NCI-H748 (cell line): ENCODE data around the gene ABCG1.

Experiments
- DNase-seq: peaks from one replicate; lab custom pipeline; 2025; ENCODE audit not compliant: unreplicated experiment; lab: John Stamatoyannopoulos, UW

ABCG1 gene

DNA sequence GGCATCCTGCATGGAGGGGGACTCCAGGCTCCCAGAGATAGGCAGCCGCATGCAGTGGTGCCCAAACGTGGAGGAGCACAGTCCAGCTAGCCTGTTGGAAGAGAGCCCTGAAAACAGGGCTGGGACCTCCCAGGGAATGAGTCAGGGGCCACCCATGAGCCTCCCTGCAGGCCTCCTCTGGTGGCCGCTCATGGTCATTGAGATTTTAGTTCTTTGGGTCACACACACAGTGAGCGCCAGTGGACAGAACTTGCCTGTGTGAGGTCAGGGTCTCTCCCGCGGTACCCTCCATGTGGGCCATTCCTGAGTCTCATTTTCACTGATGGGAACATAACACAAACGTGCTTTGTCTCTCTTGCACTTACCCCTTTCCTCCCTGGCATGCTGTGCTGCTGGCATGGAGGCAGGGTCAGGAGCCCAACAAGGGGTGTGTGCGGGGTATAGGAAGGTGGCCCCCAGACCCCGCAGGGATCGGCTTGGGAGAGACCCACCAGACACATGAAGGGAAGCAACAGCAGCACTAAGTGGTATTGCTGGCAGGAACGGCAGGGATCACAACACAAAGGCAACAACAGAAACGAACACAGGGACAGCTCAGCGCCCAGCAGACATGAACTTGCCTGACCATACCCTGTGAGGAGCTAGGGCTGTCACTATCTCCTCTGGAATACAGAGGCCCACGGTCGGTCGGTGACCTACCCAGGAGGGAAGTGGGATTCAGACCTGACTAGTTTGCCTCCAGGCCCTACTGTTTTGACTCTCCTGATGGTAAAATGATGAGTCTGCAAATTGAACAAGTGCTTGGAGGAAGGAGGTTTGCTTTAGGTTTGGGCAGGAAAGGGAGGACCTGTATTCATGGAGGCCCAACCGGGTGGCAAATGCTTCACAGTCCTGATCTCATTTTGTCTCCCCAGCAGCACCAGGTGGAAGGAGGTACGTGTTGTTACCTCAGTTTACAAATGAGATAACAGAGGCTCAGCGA, 31.8 kb downstream of the ABCG1 start:
- no peak for DNase-seq

DNA sequence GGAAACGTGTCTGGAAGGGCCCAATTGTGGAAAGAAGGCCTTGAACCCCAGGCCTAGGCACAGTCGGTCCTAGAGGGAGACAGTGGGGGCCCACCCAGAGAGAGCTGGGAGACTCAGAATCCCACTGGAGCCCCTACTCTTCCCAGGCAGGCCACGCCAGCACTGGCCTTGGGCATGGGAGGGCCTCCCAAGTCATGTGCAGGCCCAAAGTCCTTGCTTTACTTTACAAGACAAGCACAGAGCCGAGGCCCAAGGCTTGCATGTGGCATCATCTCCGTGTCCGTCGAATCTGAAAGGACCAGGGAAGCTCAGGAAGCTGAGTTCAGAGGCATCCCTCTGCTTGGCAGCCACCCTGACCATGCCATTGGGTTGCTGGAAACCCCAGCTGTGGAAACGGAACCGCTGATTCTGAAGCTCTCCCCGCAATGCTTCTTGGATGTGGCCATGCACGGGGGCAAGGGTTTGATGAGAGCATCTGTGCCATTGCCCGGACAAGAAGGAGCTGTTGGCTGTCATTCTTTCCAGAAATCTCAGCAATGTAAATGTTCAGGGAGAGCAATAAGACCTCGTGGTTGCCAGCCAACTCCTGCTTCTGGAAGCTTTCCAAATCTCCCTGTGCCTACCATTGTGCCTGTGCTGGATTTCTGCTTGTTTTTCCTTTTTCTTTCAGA, 32.8 kb downstream of the ABCG1 start:
- DNase-seq = peak; percentile 23

GRCh38 chr21:42252325-42252654, 33.4 kb downstream of the ABCG1 start:
- no peak for DNase-seq

DNA sequence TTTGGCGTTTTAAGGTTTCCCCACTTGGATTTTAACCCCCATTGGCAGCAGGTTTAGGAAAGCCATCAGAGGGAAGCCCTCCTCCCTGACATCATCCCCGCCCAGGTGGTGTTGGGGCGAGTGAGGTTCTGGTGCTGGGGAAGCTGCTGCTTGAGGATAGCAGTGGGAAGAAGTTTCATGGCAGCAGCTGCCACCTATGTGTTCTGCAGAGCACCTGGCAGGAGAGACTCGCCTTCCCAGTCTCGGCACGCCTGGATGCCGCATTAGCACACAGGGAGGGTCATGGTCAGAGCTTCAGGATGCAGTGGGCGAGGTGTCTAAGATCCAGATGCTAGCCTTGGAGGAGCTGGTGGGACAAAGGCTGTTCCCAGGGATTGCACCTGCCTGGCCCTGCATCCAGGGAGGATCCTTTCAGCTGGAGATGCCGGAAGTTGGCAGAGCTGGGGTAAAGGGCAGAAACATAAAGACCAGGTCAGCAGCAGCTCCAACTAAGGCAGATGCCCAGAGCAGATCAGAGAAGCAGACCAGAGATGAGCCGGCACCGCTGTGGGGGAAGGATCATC, 33.9 kb downstream of the ABCG1 start:
- no peak for DNase-seq

- no peak for DNase-seq
These were observed 34.5 kb downstream of the ABCG1 start for GRCh38 chr21:42253466-42253865.

DNA sequence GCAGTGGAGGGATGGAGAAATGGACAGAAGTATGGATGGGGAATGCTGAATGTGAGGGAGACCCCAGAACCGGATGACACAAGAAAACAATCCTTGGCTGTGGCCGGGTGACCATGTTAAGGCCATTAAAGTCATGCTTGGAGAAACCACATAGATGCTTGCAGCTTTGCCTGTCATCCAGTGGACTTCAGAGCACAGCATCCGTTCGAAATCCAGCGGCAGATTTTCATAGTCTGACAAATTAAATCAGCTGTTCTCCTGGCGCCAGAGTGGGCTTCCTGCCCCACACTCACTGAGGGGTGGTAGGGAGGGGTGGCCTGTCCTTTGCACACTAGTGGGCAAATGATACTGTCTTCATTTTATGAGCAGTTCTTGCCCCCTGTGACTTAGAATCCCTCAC, 35.1 kb downstream of the ABCG1 start:
- DNase-seq = no peak

DNA sequence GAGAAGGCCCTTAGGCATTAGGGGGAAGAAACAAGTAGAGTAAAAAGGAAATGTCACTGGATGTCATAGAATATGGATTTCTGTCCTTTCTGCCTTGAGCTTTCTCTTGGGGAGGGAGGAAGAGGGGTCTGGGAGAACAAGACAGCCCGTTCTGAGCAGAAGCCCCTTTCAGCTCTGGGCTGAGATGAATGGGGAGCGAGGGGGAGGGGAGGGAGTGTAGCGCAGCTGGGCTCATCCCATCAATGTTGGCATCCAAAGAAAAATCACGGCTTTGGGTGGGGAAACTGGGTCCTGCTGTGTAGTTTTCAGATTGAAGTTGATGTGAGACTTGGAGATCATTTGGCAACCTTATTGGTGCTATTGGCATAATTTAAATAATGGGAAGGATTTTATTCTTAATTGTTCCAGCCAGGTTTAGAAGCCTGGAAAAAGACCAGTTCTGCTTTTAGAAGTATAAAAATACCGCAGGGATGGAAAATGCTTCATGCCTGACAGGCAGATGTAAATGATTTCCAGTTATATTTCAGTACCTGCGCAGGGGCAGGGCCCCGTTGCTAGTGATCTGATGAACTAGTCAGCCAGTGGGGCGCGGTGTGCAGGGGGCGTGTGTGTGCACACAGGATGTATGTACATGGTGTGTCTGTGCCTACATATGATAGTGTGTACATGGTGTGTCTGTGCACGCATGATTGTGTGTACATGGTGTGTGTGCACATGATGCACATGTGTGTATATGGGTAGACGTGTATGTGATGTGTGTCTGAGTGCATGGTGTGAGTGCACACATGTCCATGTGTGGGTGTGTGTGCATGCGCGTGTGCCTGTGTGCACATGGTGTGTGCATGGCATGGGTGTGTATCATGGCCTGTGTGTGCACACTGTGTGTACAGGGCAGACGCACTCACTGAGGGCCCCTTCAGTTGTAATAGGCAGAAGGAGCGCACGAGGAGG, 36.0 kb downstream of the ABCG1 start:
- DNase-seq = no peak

GRCh38 chr21:42255825-42256224, 36.9 kb downstream of the ABCG1 start:
- no peak for DNase-seq

DNA sequence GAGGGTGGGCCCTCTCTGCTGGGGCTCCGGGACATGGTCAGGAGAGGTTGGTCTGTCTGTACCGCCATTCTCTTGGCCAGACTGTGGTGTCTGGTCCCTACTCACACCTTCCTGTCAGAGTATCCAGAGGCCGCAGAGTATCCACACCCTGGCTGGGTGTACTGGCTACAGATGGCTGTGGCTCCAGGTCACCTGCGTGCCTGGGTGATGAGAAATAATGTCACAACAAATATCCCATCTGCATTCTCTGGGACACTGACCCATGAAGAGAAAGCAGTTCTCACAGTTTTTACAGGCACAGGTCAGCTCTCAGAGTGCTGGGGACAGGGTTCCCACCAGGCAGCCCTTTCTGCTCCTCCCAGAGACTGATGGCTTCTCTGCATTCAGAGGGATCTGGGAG, 37.4 kb downstream of the ABCG1 start:
- no peak for DNase-seq

DNA sequence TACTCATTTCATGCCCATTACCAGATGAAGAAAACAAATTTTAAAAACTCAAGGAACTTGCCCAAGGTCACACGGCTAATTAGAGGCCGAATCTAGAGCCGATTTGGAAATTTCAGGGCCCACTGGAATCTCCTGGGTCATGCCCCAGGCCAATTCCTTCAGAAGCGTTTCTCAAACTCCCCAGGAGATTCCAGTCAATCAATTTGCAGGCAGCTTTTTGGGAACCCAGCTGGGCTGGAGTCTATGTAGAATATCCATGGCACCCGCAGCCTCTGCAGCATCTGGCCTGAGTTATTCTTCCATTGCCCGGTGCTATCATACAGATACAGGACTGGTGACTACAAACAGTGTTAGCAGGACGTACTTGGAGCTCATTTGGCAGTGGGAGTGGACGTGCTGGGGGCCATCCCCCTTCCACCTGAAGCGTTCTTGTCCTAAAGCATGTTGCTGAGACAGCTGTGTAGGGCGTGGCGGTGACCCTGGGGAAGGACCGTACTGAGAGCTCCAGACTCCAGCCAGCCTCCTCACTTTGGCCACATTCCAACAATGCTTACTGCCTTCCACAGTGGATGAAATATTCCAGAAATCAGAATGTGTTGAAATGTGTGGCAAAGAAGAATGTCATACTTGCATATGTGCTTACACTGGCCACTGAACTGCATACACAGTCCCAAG, 38.3 kb downstream of the ABCG1 start:
- no peak for DNase-seq

DNA sequence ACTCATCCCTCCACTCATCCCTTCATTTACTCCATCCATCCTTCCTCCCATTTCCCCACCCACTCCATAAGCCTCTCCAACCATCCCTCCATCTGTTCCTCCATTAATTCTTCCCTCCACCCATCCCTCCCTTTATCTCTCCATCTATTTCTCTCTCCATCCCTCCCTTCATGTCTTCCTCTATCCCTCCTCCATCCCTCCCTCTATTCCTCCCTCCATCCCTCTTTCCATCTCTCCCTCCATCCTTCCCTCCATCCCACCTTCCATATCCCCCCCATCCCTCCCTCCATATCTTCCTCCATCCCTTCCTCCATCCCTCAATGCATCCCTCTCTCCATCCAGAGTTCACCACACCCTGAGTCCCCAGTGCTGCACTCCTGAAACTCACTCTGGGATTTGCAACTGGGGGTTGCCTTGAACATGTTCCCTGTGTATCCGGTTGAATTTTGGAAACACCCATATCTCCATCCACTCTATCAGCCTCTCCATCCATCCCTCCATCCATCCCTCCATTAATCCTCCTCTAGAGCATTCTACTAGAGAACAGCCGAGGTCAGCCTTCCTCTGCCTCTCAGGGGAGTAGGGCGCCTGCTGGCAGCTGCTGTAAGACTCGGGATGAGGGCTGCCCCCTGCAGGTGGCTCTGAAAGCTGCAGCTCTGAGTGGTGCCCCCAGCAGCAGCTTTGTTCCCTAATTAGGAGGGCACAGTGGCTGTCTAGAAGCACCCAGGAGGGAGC, 39.4 kb downstream of the ABCG1 start:
- DNase-seq = peak; percentile 61

DNA sequence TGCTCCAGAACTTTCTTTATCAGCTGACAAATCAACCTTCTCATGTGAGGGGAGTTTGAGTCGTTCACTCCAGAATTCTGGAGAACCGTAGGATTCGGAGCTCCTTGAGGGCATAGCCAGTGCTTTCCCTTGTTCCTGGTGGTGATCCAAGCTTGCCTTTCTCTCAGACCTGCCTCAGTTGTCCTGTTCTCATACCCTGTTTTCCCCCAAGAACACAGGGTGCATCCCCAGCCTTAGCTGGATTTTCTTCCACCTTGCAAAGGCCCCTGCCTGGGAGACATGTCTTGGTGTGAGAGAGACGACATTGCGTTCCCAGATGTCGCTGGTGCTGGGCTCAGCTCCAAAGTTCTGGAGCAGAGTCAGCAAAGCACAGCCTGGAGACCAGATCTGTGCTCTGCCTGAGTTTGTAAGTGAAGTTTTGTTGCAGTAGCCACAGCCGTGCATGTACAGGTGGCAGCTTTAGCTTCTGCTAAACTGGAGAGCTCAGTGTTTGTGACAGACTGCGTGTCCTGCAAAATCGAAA, 40.0 kb downstream of the ABCG1 start:
- no peak for DNase-seq

GRCh38 chr21:42260121-42260520, 41.2 kb downstream of the ABCG1 start:
- DNase-seq = no peak

GRCh38 chr21:42261829-42262200, 42.9 kb downstream of the ABCG1 start:
- peak; percentile 63 for DNase-seq

DNA sequence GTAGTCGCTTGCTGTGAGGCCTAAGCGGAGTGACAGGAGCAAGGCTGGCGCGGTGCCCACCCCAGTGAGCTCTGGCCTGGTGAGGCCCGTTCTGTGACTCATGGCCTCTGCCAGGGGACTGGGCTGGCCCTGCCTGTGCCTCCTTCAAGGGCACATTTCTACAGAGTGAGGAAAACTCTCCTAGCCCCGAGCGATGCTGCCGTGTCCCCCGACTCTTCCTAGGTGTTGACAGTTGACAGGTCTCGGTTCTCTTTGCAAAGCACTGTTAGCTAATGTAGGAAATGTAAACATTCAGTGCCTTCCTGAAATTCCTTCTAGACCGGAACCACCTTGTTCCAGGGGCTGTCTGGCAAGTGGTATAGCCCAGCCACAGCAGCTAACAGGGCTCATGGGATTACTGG, 43.9 kb downstream of the ABCG1 start:
- DNase-seq = no peak

DNA sequence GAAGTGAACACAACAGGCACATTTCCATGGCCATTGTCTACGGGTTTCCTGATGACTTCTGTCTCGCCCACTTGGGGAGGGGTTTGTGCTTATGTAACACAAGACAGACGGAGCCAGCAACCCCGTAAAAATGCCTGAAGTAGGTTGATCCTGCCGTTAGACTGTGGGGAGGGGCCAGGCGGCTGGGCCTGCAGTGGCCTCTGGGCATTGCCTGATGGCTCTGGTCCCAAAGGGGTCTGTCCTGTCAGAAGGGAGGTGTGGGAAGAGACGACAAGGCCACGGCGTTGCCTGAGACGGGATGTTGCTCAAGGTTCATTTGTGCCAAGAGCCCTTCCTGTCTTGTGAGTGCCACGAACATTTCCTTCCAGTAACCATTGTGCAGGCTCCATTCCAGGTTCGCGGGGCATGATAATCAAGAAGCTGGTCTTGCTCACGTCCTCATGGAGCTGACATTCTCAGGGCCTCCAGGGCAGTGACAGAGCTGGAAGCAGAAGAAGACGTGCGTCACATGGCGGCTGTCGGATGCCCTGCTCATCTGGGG, 44.7 kb downstream of the ABCG1 start:
- no peak for DNase-seq

GRCh38 chr21:42264245-42265195, 45.6 kb downstream of the ABCG1 start:
- no peak for DNase-seq

DNA sequence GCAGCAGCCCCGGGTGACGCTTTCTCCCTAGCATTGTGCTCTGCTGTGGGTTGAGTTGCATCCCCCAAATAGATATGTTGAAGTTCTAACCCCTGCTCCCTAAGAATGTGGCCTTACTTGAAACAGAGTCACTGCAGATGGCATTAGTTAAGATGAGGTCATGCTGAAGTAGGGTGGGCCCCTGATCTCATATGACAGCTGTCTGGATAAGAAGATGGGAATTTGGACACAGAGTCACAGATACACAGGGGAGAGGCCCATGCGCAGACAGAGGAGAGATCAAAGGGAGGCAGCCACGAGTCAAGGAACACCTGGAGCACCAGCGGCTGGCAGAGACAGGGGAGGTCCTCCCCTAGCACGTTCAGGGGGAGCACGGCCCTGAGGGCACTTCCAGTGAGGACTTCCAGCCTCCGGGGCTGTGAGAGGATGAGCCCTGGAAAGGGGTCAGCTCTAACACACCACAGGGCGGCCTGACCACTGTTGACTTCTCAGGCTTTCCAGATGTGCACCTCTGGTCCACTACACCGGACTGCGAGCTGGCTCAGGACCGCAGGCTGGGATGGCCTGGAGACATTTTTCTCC, 46.4 kb downstream of the ABCG1 start:
- no peak for DNase-seq
